ENCODE data around the gene UBA6. TPM values are rescaled to one million over a fixed set of nuclear protein-coding genes. Genes with fewer than 3 reads are reported as not detected.
"Not testable (repeated sequence)": the region's sequence is repeated elsewhere in the genome, so short reads cannot be mapped to it uniquely, and the experiment has no call there.

The UBA6 gene
- total RNA-seq, 2 donors from 2014 or later = 33.7 to 48.9 TPM

DNA sequence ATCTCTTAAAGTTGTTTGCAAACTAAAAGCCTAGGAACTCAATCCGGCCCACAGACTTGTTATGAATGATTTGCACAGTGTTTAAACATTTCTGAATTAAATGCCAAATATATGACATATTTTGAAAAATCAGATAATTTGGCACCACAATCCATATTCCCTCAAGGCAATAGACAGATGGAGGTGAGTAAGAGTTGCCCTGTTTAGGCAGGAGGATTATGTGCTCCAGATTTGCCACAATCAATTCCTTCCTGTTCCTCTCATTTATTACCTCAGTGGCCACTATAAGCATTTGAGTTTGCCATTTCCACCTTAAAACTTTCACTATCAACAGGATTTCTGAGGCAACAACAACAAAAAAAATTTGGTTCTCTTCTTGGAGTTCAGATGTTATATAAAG lies 18.7 kb downstream of the UBA6 start:
- intact Hi-C loops (cut with DNase I) = no loop called here
- no peak for DNase-seq (ENCODE audit: low spot score)

DNA sequence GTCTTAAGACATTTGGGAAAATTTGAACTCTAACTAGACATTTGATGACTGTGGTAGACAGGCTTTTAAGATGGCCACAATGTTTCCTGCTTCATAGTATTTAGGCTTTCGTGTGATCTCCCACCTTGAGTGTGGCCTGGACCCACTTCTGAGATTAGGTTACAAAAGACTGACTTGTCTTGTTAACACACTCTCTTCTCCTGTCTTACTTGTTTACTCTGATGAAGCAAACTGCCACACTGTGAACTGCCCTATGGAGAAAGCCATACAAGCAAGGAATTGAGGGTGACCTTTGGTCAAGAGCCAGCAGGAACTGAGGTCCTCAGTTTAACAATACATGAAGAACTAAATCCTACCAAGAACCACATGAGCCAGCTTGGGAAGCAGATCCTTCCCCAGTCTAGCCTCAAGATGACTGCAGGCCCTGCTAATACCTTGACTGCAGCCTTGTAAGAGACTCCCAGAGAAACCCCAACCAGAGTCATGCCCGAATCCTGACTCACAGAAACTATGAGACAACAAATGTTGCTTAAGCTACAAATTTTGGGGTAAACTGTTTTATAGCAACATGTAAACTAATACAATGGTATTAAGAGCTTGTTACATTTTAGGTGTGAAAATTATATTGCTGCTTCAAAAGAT lies 20.3 kb downstream of the UBA6 start:
- intact Hi-C loops (cut with DNase I) = no loop called here
- no peak for DNase-seq (ENCODE audit: low spot score)

DNA sequence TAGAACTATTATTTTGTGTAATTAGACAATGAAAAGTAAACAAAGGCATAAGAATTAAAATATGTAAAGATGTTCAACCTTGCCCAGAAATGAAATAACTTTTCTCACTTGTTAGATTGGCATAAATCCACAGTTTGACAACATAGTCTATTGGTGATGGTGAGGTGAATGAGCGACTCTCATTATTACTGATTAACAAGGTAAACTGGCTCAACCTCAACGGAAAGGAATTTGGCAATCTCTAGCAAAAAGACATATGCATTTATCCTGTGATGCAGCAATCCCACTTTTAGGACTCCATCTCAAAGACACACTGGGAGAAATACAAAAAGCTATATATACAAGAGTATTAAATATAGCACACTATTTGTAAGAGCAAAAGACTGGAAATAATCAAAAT lies 22.3 kb downstream of the UBA6 start:
- intact Hi-C loops (cut with DNase I) = no loop called here
- DNase-seq (ENCODE audit: low spot score) = no peak

DNA sequence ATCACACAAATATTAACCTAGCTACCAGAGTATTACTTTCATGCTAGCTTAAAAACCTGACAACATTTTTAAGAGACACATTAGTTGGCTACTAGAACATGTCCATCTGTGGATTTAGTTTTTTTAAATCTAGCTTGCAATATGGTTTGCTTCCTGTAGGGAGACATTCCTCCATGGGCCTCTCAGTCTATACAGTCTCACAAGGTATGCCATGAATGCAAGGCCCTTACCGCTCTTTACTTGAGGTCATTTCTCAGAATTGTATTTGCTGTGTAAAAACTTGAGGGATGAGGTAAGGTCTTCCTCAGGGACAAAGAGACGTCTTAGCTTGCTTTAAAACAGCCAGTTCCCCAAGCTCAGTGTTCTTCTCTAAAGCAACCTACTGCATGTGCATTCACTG lies 26.9 kb downstream of the UBA6 start:
- intact Hi-C loops (cut with DNase I) = no loop called here
- DNase-seq (ENCODE audit: low spot score) = no peak

DNA sequence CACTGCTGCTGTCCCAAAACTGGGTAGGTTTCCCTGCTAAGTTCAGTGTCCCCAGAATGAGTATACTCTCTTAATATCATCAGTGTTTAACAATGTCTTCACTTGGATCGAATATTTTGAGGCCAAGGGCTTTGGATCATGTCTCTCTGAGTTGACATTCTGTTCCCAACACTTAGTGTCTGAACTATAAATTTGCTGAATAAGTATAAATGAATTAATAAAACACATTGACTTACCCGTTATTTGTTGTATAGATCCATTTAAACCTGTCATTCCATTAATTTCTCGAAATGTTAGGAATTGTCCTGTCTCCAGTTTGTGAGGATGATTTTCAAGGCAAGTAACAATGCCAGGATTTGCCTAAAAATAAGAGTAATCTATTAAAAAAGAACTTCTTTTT lies 32.6 kb downstream of the UBA6 start:
- DNase-seq (ENCODE audit: low spot score) = no peak
- intact Hi-C loops (cut with DNase I) = no loop called here

DNA sequence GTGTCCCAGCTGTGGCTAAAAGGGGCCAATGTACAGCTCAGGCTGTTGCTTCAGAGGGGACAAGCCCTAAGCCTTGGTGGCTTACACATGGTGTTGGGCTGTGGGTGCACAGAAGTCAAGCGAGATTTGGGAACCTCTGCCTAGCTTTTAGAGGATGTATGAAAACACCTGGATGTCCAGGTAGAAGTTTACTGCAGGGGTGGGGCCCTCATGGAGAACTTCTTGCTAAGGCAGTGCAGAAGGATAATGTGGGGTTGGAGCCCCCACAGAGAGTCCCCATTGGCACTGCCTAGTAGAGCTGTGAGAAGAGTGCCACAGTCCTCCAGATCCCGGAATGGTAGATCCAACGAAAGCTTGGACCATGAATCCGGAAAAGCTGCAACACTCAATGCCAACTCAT lies 40.5 kb downstream of the UBA6 start:
- no peak for DNase-seq (ENCODE audit: low spot score)
- intact Hi-C loops (cut with DNase I) = no loop called here

DNA sequence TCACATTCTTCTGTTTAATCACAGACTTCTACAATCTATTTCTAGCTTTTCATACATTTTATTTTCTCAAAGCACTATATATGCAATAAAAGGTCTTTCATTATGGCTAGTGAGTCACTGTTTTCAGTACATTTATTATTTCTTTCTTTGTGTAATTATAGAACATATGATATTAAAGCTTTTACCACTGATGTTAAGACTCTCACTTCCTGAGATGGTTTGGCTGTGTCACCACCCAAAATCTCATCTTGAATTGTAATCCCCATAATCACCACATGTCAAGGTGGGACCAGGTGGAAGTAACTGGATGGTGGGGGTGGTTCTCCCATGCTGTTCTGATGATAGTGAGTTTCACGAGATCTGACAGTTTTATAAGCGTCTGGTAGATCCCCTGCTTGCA lies 41.9 kb downstream of the UBA6 start:
- intact Hi-C loops (cut with DNase I) = loop anchor here in 1 of 2 donors (1.0 kb wide), 1 partner anchor 25 kb away; no protein-coding TSS in a partner anchor
- DNase-seq (ENCODE audit: low spot score) = no peak

DNA sequence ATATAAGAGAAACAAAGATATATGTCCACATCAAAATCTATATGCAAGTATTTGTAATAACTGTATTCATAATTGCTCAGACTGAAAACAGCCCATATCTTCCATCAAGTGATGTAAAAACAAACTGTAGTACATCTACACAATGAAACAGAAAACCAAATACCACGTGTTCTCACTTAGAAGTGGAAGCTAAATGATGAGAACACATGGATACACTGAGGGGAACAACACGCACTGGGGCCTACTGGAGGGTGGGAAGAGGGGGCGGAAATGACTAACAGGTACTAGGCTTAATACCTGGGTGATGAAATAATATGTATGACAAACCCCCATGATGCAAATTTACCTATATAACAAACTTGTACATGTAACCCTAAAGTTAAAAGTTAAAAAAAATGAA lies 42.7 kb downstream of the UBA6 start:
- no peak for DNase-seq (ENCODE audit: low spot score)
- intact Hi-C loops (cut with DNase I) = no loop called here

DNA sequence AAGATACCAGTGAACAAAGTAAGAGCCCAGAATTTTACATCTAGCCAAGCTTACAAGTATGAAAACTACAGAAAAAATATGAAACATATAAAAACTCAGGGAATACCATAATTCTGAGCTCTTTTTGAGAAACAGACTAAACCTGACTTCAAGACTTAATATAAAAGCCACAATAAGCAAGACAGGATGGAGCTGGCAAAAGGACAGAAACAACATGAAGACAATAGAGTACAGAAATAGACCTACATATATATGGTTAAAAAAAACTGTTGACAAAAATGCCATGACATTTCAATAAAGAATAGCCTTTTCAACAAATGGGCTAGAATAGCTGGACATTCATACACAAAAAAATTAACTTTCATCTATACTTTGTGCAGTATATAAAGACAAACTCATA lies 49.4 kb downstream of the UBA6 start:
- intact Hi-C loops (cut with DNase I) = no loop called here
- DNase-seq (ENCODE audit: low spot score) = no peak

DNA sequence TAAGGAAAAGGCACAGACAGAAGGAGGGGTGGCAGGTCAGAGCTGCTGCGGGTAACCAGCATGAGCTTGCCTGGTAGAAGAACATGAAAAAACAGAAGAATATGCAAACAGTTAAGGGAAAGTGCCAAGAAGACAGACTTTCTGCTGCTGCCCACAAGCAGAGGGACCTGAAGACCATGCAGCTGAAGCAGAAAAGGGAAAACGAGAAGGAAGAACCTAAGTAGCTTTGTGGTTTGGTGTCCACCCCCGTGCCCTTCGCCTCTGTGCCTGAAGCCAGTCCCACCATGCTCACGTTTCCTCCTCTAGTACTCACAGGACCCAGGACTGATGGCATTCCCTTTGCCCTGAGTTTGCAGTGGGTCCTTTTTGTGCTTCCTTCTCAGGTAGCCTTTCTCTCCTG lies 62.8 kb downstream of the UBA6 start:
- DNase-seq (ENCODE audit: low spot score) = no peak
- intact Hi-C loops (cut with DNase I) = no loop called here

DNA sequence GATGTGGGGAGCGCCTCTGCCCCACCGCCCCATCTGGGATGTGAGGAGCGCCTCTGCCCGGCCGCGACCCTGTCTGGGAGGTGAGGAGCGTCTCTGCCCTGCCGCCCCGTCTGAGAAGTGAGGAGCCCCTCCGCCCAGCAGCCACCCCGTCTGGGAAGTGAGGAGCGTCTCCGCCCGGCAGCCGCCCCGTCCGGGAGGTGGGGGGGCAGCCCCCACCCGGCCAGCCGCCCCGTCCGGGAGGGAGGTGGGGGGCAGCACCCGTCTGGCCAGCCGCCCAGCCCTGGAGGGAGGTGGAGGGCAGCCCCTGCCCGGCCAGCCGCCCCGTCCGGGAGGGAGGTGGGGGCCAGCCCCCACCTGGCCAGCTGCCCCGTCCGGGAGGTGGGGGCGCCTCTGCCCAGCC lies 64.0 kb downstream of the UBA6 start:
- intact Hi-C loops (cut with DNase I); DNase-seq (ENCODE audit: low spot score): not testable (repeated sequence)

DNA sequence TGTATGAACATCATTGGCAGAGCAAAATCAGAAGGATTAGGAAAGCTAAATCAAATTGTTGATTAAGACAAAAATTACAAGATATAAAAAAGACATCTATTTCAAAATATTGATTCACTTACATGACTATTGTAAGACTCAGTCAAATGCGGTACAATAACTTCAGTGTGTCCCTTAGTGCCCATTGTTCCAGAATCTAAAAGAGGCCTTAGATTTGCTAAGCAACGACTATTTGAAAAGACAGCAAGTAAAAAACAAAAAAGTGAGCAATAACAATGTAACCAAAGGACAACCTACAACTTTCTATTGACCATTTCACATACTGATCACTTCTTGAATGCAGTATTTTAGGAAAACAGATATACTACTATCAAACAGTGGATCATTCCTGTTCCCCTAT lies 65.6 kb downstream of the UBA6 start:
- intact Hi-C loops (cut with DNase I) = no loop called here
- DNase-seq (ENCODE audit: low spot score) = no peak

DNA sequence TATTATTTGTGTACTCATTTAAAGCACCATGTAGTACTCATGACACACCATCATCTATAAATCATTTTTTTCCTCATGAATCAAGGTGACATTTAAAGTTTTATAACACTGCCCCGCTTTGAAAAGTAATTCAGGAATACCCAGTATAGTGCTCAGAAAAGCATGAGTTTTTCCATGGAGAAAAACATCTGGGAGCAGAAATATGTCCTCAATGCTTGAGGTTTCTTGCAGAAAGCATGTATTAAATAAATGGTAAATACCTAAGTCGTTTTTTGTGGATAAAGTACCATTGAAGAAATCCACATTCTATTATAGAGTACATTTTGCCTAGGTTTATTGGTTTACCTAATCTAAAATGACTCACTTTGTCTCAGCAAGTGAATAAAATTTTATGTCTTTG lies 66.2 kb downstream of the UBA6 start:
- no peak for DNase-seq (ENCODE audit: low spot score)
- intact Hi-C loops (cut with DNase I) = no loop called here

DNA sequence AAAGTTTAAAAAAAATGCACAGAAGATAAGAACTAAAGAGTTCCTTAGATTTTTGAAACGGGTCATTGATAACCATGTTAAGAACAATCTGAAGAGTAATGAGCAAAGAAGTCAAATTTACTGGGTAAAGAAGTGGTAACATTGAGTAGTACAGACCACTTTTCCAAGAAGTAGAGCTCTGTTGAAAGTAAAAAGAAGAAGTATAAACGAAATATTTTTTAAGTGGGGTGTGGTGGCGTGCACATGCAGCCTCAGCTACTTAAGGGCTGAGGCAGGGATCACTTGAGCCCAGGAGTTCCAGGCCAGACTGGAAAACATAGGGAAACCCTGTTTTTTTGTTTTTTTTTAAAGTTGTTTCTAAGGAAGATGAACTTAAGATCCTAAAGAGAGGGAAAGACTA lies 68.5 kb downstream of the UBA6 start:
- DNase-seq (ENCODE audit: low spot score) = no peak
- intact Hi-C loops (cut with DNase I) = no loop called here

DNA sequence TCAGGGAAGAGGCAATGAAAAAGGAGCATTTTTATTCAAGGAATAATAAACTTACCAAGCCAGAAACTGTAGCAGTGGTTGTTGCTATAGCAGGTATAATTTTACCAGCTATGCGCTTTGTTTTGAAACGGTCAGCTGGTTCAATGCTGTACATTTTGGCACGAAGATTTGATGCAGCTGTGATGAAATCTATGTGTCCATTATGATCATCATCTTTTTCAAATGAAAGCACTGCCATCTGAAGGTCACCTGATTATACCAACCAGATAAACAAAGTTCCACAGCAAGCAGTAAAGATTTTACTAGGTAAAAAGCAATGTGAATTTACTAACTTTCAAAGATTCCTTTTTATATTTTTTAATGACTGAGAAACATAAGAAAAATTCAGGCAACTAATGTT lies 76.0 kb downstream of the UBA6 start:
- intact Hi-C loops (cut with DNase I) = no loop called here
- no peak for DNase-seq (ENCODE audit: low spot score)

DNA sequence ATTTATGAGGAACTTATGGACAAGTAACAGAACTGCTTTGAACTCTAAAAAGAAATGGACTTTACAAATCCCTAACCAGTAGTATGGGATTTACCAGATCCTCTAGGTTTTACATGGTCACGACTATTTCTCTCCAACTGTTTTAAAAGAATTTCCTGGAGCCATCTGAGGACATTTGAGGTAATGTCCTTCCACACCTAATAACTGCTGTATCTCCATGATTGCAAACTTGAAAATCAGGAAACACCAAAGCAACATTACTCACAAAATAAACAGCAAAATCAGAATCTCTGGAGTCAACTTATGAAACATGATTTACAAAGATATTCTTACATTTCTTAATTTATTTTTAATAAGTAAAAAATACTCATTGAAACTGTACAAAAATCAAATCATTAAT lies 84.5 kb downstream of the UBA6 start:
- no peak for DNase-seq (ENCODE audit: low spot score)
- intact Hi-C loops (cut with DNase I) = no loop called here

DNA sequence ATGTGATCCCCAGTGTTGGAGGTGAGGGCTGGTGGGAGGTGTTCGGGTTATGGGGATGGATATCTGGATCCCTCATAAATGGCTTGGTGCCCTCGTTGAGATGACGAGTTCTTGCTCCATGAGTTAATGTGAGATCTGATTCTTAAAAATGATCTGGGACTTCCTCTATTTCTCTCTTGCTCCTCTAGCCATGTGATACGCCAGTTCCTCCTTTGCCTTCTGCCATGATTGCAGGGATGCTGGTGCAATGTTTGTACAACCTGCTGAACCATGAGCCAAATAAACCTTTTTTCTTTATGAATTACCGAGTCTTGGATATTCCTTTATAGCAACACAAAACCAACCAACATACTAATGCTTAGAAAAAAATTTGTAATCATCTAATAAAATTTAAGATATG lies 85.8 kb downstream of the UBA6 start:
- intact Hi-C loops (cut with DNase I) = no loop called here
- no peak for DNase-seq (ENCODE audit: low spot score)

DNA sequence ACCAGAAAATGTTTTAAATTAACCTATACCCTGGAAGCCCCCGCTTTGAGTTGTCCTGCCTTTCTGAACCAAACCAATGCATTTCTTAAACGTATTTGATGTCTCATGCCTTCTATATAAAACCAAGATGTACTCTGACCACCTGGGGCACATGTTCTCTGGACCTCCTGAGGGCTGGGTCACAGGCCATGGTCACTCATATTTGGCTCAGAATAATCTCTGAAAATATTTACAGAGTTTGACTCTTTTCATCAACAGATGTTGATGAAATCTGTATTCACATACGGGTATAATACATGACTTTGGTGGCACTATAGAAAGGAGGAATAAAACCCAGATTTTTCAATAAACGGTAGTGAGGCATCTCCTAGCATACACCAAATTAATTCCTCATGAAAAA lies 86.8 kb downstream of the UBA6 start:
- intact Hi-C loops (cut with DNase I) = no loop called here

DNA sequence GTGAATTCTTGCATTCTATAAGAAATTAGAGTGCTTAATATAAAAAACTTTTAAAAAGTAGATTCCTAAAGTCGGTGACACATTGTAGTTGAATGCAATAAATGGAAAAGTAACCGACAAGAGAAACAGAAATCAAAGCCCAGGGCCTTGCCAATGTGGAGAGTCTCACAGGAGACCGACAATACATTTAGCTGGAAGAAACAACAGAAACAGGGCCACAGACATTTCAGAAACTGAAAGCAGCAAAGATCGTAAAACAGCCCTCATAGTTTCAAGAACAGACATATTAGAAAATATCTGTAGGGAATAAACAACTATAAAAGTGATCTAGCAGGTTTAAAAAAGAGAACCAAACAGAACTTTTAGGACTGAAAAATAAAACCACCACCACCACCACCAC lies 92.9 kb downstream of the UBA6 start:
- no peak for DNase-seq (ENCODE audit: low spot score)
- intact Hi-C loops (cut with DNase I) = no loop called here

More for the DNA sequence above, 86.8 kb downstream of the UBA6 start:
- DNase-seq (ENCODE audit: low spot score) = no peak

DNA sequence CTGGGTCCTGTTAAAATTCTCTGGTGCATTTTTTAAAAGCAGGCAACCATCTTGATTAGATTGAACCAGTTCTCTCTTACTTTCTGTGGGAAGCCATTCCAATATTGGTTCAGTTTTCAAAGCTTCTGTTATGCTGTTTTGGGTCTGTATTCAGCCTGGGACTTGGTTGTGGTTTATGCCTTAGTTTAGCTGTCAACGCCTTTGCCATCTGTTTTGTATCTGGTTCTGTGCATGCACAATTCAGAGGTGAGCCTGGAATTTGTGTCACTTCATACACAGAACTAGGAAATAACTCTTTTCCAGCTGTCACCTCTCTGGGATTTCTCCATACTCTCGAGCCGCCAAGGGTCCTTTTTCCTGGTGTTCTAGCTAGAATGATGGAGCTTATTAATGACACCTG lies 96.2 kb downstream of the UBA6 start:
- intact Hi-C loops (cut with DNase I) = no loop called here
- no peak for DNase-seq (ENCODE audit: low spot score)

DNA sequence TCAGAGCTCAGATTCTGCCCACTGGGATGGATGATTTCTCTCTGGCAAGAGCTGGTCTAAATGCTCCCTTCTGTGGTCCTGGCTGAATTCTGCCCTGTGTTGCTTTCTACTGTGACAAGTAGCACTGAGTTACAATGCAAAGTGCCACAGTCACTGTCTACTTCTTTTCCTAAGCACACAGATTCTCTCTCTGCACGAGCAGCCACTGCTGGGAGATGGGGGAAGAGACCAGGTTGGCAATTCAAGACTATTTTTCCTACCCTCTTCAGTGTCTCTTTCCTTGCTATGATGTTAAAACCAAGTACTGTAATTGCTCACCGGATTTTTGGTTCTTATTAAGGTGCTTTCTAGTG lies 97.0 kb downstream of the UBA6 start:
- DNase-seq (ENCODE audit: low spot score) = no peak
- intact Hi-C loops (cut with DNase I) = no loop called here
